Suppressor macrophage treated with lipopolysaccharide for 1 hour (primary cell): ENCODE results near the gene CD207.

Experiments
- DNase-seq, 3 donors: peaks; one replicate each; pipeline ENCODE4 v3.0.0-alpha.2; 2020 to 2022

The CD207 gene

GRCh38 chr2:70793450-70793849 is 42.2 kb downstream of the CD207 start:
- DNase-seq: peak; percentile 66 to 84 (median 83)

- DNase-seq: peak in 1 of 3 donors; percentile 26
Measured at GRCh38 chr2:70790136-70790828, 45.3 kb downstream of the CD207 start, which contains the start of gene FIGLA. Gene FIGLA (minus strand): TSS chr2:70790643. CDS start chr2:70790638, 5 bp downstream.

GRCh38 chr2:70789304-70790135 is 46.1 kb downstream of the CD207 start:
- peak; percentile 81 to 90 (median 88) for DNase-seq

- peak; percentile 64 to 69 (median 67) for DNase-seq
Measured at GRCh38 chr2:70785137-70785911, 50.3 kb downstream of the CD207 start.

- DNase-seq: no peak
Measured at GRCh38 chr2:70784320-70784719, 51.3 kb downstream of the CD207 start.
